ENCODE data around the gene FCHO2.

DNA sequence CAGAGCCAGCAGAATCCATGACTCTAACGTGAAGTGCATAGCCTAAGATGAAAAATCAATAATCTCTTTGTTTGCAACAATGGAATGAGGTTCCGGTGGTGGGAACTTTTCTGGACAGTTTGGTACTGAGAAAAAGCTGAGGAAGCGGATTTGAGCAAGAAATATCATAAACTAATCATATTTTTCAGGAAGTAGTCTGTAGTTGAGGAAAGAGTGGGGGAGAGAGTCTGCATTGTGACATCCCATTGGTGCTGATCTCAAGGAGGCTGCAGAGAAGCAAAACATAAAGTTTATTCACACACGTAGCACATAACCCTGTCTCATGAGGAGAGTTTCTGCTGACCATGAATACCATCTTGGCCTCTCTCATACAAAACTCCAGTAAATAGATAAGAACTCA lies 15.8 kb upstream of the FCHO2 start:
- TF ChIP-seq, protein P1, sequence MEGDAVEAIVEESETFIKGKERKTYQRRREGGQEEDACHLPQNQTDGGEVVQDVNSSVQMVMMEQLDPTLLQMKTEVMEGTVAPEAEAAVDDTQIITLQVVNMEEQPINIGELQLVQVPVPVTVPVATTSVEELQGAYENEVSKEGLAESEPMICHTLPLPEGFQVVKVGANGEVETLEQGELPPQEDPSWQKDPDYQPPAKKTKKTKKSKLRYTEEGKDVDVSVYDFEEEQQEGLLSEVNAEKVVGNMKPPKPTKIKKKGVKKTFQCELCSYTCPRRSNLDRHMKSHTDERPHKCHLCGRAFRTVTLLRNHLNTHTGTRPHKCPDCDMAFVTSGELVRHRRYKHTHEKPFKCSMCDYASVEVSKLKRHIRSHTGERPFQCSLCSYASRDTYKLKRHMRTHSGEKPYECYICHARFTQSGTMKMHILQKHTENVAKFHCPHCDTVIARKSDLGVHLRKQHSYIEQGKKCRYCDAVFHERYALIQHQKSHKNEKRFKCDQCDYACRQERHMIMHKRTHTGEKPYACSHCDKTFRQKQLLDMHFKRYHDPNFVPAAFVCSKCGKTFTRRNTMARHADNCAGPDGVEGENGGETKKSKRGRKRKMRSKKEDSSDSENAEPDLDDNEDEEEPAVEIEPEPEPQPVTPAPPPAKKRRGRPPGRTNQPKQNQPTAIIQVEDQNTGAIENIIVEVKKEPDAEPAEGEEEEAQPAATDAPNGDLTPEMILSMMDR (IDR thresholded peaks at IDR 0.05; ENCODE audit: low read depth, low read length): no peak
- TF ChIP-seq EZH2phosphoT487 (IDR thresholded peaks at IDR 0.05; ENCODE audit: low read depth): no peak
